Esophagus squamous epithelium (tissue), 5 donors: ENCODE results near the gene BNIP3. TPM values are rescaled to one million over a fixed set of nuclear protein-coding genes. Genes with fewer than 3 reads are reported as not detected.
"Not testable (repeated sequence)": the region's sequence is repeated elsewhere in the genome, so short reads cannot be mapped to it uniquely, and the experiment has no call there.

Experiments used
- DNase-seq: peaks from one replicate; lab custom pipeline; 2025; lab: John Stamatoyannopoulos, UW
- H3K27ac ChIP-seq, 4 donors: fragments of 200-600 bp; sonication (generic); one replicate each; pipeline ENCODE4 v1.5.1; 2016 to 2019; ENCODE audit warnings: mild to moderate bottlenecking in 1 of 4
- H3K27me3 ChIP-seq, 4 donors: fragments of 200-600 bp; sonication (generic); 1 replicate in 3 of 4; 2 replicates in 1 of 4; pipeline versions ENCODE4 v1.5.1 to v1.6.0; 2017 to 2021; ENCODE audit warnings: antibody characterized with exemption in 1 of 4
- H3K36me3 ChIP-seq, 3 donors: fragments of 200-600 bp; sonication (generic); one replicate each; pipeline ENCODE4 v1.5.1; 2016 to 2019
- H3K4me1 ChIP-seq, 3 donors: fragments of 200-600 bp; sonication (generic); one replicate each; pipeline ENCODE4 v1.5.1; 2017 to 2019
- H3K4me3 ChIP-seq, 4 donors: fragments of 200-600 bp; sonication (generic); 1 replicate in 3 of 4; 2 replicates in 1 of 4; pipeline ENCODE4 v1.5.1; 2016 to 2019; ENCODE audit warnings: mild to moderate bottlenecking in 2 of 4, moderate library complexity in 1 of 4
- H3K9me3 ChIP-seq, 3 donors: fragments of 200-600 bp; sonication (generic); one replicate each; pipeline ENCODE4 v1.5.1; 2016 to 2019
- CTCF ChIP-seq, 6 experiments: fragments of 450-650 bp in 4 of 6; fragments of 200-600 bp in 2 of 6; sonication (generic) in 2 of 6; IDR thresholded peaks; one replicate each; pipeline ENCODE4 v1.5.1; 2016 to 2019; ENCODE audit warnings: antibody characterized with exemption in 6 of 6, mild to moderate bottlenecking in 4 of 6, moderate library complexity in 4 of 6
- POLR2A ChIP-seq, 4 donors: fragments of 450-650 bp; IDR thresholded peaks; one replicate each; pipeline ENCODE4 v1.6.1; 2017; ENCODE audit warnings: antibody characterized with exemption in 4 of 4, mild to moderate bottlenecking in 4 of 4, moderate library complexity in 3 of 4
- WGBS, 2 donors: methylation state at CpG; one replicate each; pipeline ENCODE4 v1.1.5; 2018; 5-methylcytosine and 5-hydroxymethylcytosine counted together
- intact Hi-C: fragments of 100-400 bp; cut with DNase I; formaldehyde crosslinking; loops from one replicate; pipeline ENCODE4 v1.15.0; 2022
- total RNA-seq, 4 donors: library from RNA; depleted of rRNA; stranded (reverse); fragments of >200 nt; gene quantifications; one replicate each; pipeline ENCODE4 v1.1.0, GENCODE V29; 2016
- donor health status: DM: yes; HTN: yes; CAD: no.

The BNIP3 gene
- total RNA-seq, 4 donors from 2014 or later: 35.2 to 83.8 (median 73.9) TPM

GRCh38 chr10:131955591-131956340 is 26.0 kb downstream of the BNIP3 start:
- TF ChIP-seq POLR2A (IDR thresholded peaks at IDR 0.05) (no peak), CTCF (IDR thresholded peaks at IDR 0.05) (no peak)
- no peaks in the 10 kb centered on the region for H3K4me1 ChIP-seq
- H3K9me3 ChIP-seq: no peaks in the 10 kb centered on the region
- no peak for DNase-seq
- H3K4me3 ChIP-seq: no peak overlapping the region
- 94% methylated on average over 36 to 38 of the region's 38 CpGs for WGBS, 2 donors
- peaks cover 13 to 88% (median 24%) of the 10 kb centered on the region in 3 donors for H3K36me3 ChIP-seq
- no peak overlapping the region for H3K27ac ChIP-seq
- intact Hi-C loops: no loop called here
- H3K27me3 ChIP-seq: no peaks in the 10 kb centered on the region

- no peaks in the 10 kb centered on the region for H3K27me3 ChIP-seq
- H3K27ac ChIP-seq: no peak overlapping the region
- no peak for DNase-seq
- peaks cover 13 to 86% (median 30%) of the 10 kb centered on the region in 3 donors for H3K36me3 ChIP-seq
- no peak for TF ChIP-seq POLR2A (IDR thresholded peaks at IDR 0.05)
- no peak for TF ChIP-seq CTCF (IDR thresholded peaks at IDR 0.05)
- WGBS, 2 donors: 82 to 87% methylated on average over 20 to 21 of the region's 21 CpGs
- intact Hi-C loops: no loop called here
- no peaks in the 10 kb centered on the region for H3K4me1 ChIP-seq
- H3K9me3 ChIP-seq: no peaks in the 10 kb centered on the region
- no peak overlapping the region for H3K4me3 ChIP-seq
These were observed 27.3 kb downstream of the BNIP3 start for GRCh38 chr10:131954356-131954965.

GRCh38 chr10:131949908-131950307 is 31.8 kb downstream of the BNIP3 start:
- H3K27me3 ChIP-seq, H3K4me3 ChIP-seq, H3K27ac ChIP-seq, DNase-seq, intact Hi-C loops, H3K9me3 ChIP-seq: not testable (repeated sequence)
- Histone ChIP-seq H3K36me3 (peaks cover 8 to 86% (median 29%) of the 10 kb centered on the region in 3 donors), H3K4me1 (peaks cover 0 to 34% (median 7%) of the 10 kb centered on the region in 3 donors)
- WGBS, 2 donors: 72 to 79% methylated on average over 5 of the region's 7 CpGs

- peaks cover 0 to 34% (median 7%) of the 10 kb centered on the region in 3 donors for H3K4me1 ChIP-seq
- DNase-seq: no peak
- no peaks in the 10 kb centered on the region for H3K9me3 ChIP-seq
- H3K27ac ChIP-seq: no peak overlapping the region
- intact Hi-C loops: no loop called here
- TF ChIP-seq CTCF (IDR thresholded peaks at IDR 0.05) (no peak), POLR2A (IDR thresholded peaks at IDR 0.05) (no peak)
- peaks cover 8 to 86% (median 24%) of the 10 kb centered on the region in 3 donors for H3K36me3 ChIP-seq
- no peaks in the 10 kb centered on the region for H3K27me3 ChIP-seq
- 90 to 94% methylated on average over 17 to 20 of the region's 23 CpGs for WGBS, 2 donors
- H3K4me3 ChIP-seq: no peak overlapping the region
These were observed 32.5 kb downstream of the BNIP3 start for GRCh38 chr10:131949041-131949862.

- Histone ChIP-seq H3K9me3 (no peaks in the 10 kb centered on the region), H3K4me3 (no peak overlapping the region), H3K27ac (no peak overlapping the region), H3K27me3 (no peaks in the 10 kb centered on the region), H3K36me3 (peaks cover 8 to 86% (median 23%) of the 10 kb centered on the region in 3 donors), H3K4me1 (peaks cover 0 to 34% (median 7%) of the 10 kb centered on the region in 3 donors)
- intact Hi-C loops: no loop called here
- 83% methylated on average over 4 to 5 of the region's 6 CpGs for WGBS, 2 donors
- DNase-seq: no peak
- TF ChIP-seq CTCF (IDR thresholded peaks at IDR 0.05) (no peak), POLR2A (IDR thresholded peaks at IDR 0.05) (no peak)
These were observed 33.2 kb downstream of the BNIP3 start for GRCh38 chr10:131948501-131948900.
